Measurements from ENCODE around the gene DCAF6. TPM values are rescaled to one million over a fixed set of nuclear protein-coding genes. Genes with fewer than 3 reads are reported as not detected.

The DCAF6 gene
- total RNA-seq, 2 donors from 2014 or later: 30.7 to 42.8 TPM

DNA sequence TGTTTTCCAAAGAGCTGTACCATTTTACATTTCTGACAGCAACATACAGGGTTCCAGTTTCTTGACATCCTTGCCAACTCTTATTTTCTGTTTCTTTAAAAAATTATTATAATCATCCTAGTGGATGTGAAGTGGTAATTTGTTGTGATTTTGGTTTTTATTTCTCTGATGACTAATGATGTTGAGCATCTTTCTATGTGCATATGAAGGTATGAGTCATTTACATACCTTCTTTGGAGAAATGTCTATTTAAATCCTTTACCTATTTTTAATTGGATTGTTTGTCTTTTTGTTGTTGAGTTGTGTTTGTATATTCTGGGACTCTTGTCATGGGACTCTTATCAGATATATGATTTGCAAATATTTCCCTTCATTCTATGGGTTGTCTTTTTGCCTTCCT, 21.2 kb downstream of the DCAF6 start:
- DNase-seq (no peak), ATAC-seq (no peak)
- intact Hi-C loops (cut with DNase I): no loop called here
- TF ChIP-seq, protein P1, sequence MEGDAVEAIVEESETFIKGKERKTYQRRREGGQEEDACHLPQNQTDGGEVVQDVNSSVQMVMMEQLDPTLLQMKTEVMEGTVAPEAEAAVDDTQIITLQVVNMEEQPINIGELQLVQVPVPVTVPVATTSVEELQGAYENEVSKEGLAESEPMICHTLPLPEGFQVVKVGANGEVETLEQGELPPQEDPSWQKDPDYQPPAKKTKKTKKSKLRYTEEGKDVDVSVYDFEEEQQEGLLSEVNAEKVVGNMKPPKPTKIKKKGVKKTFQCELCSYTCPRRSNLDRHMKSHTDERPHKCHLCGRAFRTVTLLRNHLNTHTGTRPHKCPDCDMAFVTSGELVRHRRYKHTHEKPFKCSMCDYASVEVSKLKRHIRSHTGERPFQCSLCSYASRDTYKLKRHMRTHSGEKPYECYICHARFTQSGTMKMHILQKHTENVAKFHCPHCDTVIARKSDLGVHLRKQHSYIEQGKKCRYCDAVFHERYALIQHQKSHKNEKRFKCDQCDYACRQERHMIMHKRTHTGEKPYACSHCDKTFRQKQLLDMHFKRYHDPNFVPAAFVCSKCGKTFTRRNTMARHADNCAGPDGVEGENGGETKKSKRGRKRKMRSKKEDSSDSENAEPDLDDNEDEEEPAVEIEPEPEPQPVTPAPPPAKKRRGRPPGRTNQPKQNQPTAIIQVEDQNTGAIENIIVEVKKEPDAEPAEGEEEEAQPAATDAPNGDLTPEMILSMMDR (IDR thresholded peaks at IDR 0.05): no peak
- TF ChIP-seq POLR2A (IDR thresholded peaks at IDR 0.05): no peak
- no peak overlapping the region for H3K27ac ChIP-seq
- H3K4me3 ChIP-seq: no peak overlapping the region
- H3K9me3 ChIP-seq: no peaks in the 10 kb centered on the region
- H3K27me3 ChIP-seq: no peaks in the 10 kb centered on the region
- peaks cover 0 to 2% of the 10 kb centered on the region in 2 donors for H3K36me3 ChIP-seq (replicated peaks in 1 of 2; ENCODE audit: insufficient read depth in 1 of 2, low read depth in 2 of 2)
- peaks cover 3% of the 10 kb centered on the region for H3K4me1 ChIP-seq

DNA sequence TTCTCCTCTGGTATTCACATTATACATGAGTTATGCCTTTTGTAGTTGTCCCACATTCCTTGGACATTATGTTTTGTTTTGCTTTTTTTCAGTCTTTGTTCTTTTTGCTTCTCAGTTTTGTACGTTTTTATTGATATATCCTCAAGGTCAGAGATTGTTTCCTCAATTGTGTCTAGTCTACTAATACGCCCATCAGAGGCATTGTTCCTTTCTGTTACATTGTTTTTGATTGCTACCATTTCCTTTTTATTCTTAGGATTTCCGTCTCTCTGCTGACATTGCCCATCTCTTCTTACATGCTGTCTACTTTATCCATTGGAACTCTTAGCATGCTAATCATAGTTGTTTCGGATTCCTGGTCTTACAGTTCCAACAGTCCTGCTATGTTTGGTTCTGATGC, 28.2 kb downstream of the DCAF6 start:
- WGBS, 2 donors: 70 to 72% methylated on average over 4 of the region's 4 CpGs
- intact Hi-C loops (cut with DNase I): no loop called here

DNA sequence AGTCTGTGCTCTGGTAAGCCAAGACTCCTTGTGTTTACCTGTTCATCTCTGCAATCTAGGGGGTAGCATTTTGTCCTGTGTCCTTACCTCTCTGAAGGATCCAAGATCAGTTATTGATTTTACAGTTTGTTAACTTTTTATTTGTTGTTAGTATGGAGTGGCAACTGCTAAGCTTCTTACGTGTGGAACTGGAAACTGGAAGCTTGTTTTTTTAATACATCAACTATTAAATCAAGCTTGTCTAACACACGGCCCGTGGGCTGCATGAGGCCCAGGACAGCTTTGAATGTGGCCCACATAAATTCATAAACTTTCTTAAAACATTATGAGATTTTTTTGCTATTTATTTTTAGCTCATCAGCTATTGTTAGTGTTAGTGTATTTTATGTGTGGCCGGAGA, 29.6 kb downstream of the DCAF6 start:
- no peak for TF ChIP-seq POLR2A (IDR thresholded peaks at IDR 0.05)
- TF ChIP-seq, protein P1 (IDR thresholded peaks at IDR 0.05): no peak
- no peak for ATAC-seq
- Histone ChIP-seq H3K4me3 (no peak overlapping the region), H3K36me3 (replicated peaks in 1 of 2; ENCODE audit: insufficient read depth in 1 of 2, low read depth in 2 of 2) (no peaks in the 10 kb centered on the region), H3K27me3 (no peaks in the 10 kb centered on the region), H3K9me3 (no peaks in the 10 kb centered on the region), H3K4me1 (peaks cover 11% of the 10 kb centered on the region), H3K27ac (no peak overlapping the region)
- WGBS, 2 donors: 39 to 42% methylated on average over 4 of the region's 4 CpGs
- intact Hi-C loops (cut with DNase I): no loop called here
- no peak for DNase-seq

More for the DNA sequence above, 28.2 kb downstream of the DCAF6 start:
- H3K9me3 ChIP-seq: no peaks in the 10 kb centered on the region
- TF ChIP-seq POLR2A (IDR thresholded peaks at IDR 0.05): no peak
- TF ChIP-seq, protein P1 (IDR thresholded peaks at IDR 0.05): no peak
- H3K27me3 ChIP-seq: no peaks in the 10 kb centered on the region
- no peak overlapping the region for H3K27ac ChIP-seq
- DNase-seq (no peak), ATAC-seq (no peak)
- no peaks in the 10 kb centered on the region for H3K36me3 ChIP-seq (replicated peaks in 1 of 2; ENCODE audit: insufficient read depth in 1 of 2, low read depth in 2 of 2)
- peaks cover 12% of the 10 kb centered on the region for H3K4me1 ChIP-seq
- H3K4me3 ChIP-seq: no peak overlapping the region

DNA sequence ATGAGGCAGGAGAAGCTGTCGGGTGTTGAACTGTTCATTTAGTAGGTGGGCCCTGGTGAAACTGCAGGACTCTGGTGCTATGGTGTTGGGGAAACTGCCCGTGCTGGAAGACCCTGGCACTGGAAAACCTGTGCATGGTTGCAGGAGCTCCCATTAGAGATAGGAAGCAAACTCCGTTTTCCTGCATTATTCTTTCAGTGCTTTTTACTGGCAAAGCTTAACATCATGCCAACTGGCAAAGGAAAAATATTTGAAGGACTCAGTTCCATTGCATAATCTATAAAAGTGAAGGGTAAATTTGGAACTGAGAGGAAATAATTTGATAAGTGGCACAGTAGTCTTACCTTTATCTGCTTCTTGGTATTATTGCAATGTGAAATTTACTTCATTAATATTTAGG, 32.1 kb downstream of the DCAF6 start:
- Histone ChIP-seq H3K4me3 (no peak overlapping the region), H3K27me3 (no peaks in the 10 kb centered on the region), H3K27ac (no peak overlapping the region), H3K9me3 (no peaks in the 10 kb centered on the region), H3K4me1 (peaks cover 11% of the 10 kb centered on the region), H3K36me3 (replicated peaks in 1 of 2; ENCODE audit: insufficient read depth in 1 of 2, low read depth in 2 of 2) (no peaks in the 10 kb centered on the region)
- TF ChIP-seq, protein P1 (IDR thresholded peaks at IDR 0.05): no peak
- no peak for TF ChIP-seq POLR2A (IDR thresholded peaks at IDR 0.05)
- ATAC-seq (no peak), DNase-seq (no peak)
- 56 to 66% methylated on average over 3 of the region's 3 CpGs for WGBS, 2 donors
- intact Hi-C loops (cut with DNase I): no loop called here

DNA sequence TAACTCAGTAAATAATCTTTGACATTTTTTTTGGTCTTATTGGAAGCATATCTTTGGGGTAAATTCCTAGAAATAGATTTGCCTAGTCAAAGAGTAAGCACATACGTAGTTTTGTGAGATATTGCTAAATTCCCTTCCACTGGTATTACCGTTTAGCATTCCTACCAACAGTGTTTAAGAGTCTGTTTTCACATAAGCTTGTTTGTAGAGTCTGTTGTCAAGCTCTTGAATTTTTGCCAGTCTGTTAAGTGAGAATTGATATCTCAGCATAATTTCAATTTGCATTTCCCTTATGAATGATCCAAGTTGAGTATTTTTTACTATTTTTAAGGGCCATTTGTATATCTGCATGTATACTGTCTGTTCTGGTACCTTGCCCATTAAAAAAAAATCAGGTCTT, 37.3 kb downstream of the DCAF6 start:
- no peak overlapping the region for H3K4me3 ChIP-seq
- peaks cover 0 to 2% of the 10 kb centered on the region in 2 donors for H3K36me3 ChIP-seq (replicated peaks in 1 of 2; ENCODE audit: insufficient read depth in 1 of 2, low read depth in 2 of 2)
- DNase-seq (no peak), ATAC-seq (no peak)
- H3K9me3 ChIP-seq: no peaks in the 10 kb centered on the region
- TF ChIP-seq, protein P1 (IDR thresholded peaks at IDR 0.05): no peak
- TF ChIP-seq POLR2A (IDR thresholded peaks at IDR 0.05): no peak
- intact Hi-C loops (cut with DNase I): no loop called here
- H3K4me1 ChIP-seq: no peaks in the 10 kb centered on the region
- H3K27me3 ChIP-seq: no peaks in the 10 kb centered on the region
- H3K27ac ChIP-seq: no peak overlapping the region
- WGBS, 2 donors: 54 to 63% methylated on average over 2 of the region's 2 CpGs
